ENCODE results near the gene TMEM120A.

GRCh38 chr7:75960372-75960771 lies 34.0 kb downstream of the TMEM120A start:
- no peak for TF ChIP-seq CTCF (IDR thresholded peaks at IDR 0.05)
- TF ChIP-seq POLR2A (IDR thresholded peaks at IDR 0.05): no peak
- no peak for TF ChIP-seq POLR2AphosphoS5 (IDR thresholded peaks at IDR 0.05)
